ENCODE data around the gene FKBP6.

DNA sequence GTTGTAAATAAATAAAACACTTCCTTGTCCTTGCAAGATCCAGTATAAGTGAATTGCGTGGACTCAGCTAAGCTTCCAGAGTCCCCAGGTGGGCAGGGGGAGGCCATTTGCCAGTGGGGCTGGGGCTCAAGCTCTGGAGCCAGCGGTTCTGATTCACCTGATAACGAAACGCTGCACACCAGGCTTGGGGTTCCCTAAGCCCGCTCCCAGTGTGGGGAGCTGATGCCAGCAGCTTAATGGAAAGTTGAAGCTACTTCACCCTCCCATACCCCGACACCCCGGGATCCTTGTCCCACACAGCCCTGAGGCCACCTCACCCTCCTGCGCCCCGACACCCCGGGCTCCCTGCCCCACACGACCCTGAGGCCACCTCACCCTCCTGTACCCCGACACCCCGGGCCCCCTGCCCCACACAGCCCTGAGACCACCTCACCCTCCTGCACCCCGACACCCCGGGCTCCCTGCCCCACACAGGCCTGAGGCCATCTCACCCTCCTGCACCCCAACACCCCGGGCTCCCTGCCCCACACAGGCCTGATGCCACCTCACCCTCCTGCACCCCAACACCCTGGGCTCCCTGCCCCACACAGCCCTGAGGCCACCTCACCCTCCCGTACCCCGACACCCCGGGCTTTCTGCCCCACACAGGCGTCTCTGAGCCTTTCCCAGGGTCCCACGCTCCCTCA is 30.8 kb downstream of the FKBP6 start:
- TF ChIP-seq, protein P1, sequence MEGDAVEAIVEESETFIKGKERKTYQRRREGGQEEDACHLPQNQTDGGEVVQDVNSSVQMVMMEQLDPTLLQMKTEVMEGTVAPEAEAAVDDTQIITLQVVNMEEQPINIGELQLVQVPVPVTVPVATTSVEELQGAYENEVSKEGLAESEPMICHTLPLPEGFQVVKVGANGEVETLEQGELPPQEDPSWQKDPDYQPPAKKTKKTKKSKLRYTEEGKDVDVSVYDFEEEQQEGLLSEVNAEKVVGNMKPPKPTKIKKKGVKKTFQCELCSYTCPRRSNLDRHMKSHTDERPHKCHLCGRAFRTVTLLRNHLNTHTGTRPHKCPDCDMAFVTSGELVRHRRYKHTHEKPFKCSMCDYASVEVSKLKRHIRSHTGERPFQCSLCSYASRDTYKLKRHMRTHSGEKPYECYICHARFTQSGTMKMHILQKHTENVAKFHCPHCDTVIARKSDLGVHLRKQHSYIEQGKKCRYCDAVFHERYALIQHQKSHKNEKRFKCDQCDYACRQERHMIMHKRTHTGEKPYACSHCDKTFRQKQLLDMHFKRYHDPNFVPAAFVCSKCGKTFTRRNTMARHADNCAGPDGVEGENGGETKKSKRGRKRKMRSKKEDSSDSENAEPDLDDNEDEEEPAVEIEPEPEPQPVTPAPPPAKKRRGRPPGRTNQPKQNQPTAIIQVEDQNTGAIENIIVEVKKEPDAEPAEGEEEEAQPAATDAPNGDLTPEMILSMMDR (IDR thresholded peaks at IDR 0.05) = no peak
- TF ChIP-seq POLR2A (IDR thresholded peaks at IDR 0.05) = no peak
